WTC11 (cell line): ENCODE measurements around the gene CLEC17A. TPM values are rescaled to one million over a fixed set of nuclear protein-coding genes. Genes with fewer than 3 reads are reported as not detected.

ENCODE experiments used
- ATAC-seq: fragments of 200-7000 bp; cut with Tn5 transposase; 2 replicates; pipeline ENCODE4 v1.10.0; 2021; ENCODE audit warnings: mild to moderate bottlenecking, moderate library complexity
- CTCF ChIA-PET: fragments of 300-600 bp; sonication (Branson Sonifier 250); formaldehyde crosslinking; loops from one replicate; lab custom pipeline; 2021; ENCODE audit warnings: antibody characterized with exemption; lab: Charles Lee
- POLR2A ChIA-PET: fragments of 350-600 bp; sonication (Branson Sonifier 250); formaldehyde crosslinking; loops from one replicate; lab custom pipeline; 2021; ENCODE audit warnings: antibody characterized with exemption; lab: Charles Lee
- DNase-seq: peaks from one replicate; pipeline ENCODE4 v3.0.0; 2021; ENCODE audit warnings: low spot score
- H3K27ac Mint-ChIP-seq: 2 replicates; pipeline ENCODE4 v1.8.0; 2021; ENCODE audit warnings: mixed read lengths
- H3K27me3 Mint-ChIP-seq: 2 replicates; pipeline ENCODE4 v1.8.0; 2021; ENCODE audit warnings: low read depth, mild to moderate bottlenecking, moderate library complexity, mixed read lengths
- H3K36me3 Mint-ChIP-seq: 2 replicates; pipeline ENCODE4 v1.8.0; 2021; ENCODE audit warnings: mixed read lengths
- H3K4me1 Mint-ChIP-seq: 2 replicates; pipeline ENCODE4 v1.8.0; 2022; ENCODE audit warnings: mixed read lengths
- H3K4me3 Mint-ChIP-seq: 2 replicates; pipeline ENCODE4 v1.8.0; 2021; ENCODE audit warnings: mild to moderate bottlenecking, moderate library complexity, mixed read lengths
- H3K9me3 Mint-ChIP-seq: 2 replicates; pipeline ENCODE4 v1.8.0; 2021; ENCODE audit warnings: mixed read lengths
- CTCF ChIP-seq: fragments of 200-600 bp; IDR thresholded peaks from 2 replicates; pipeline ENCODE4 v1.8.0; 2022; ENCODE audit warnings: antibody characterized with exemption
- E2F1 ChIP-seq: sonication (generic); formaldehyde crosslinking; IDR thresholded peaks from 2 replicates; pipeline ENCODE4 v1.8.0; 2022; ENCODE audit warnings: mild to moderate bottlenecking, missing genetic modification reagents
- ERG ChIP-seq: fragments of 250-450 bp; sonication (Bioruptor Pico); IDR thresholded peaks from 2 replicates; pipeline ENCODE4 v1.8.0; 2021; ENCODE audit warnings: mild to moderate bottlenecking
- FOXJ3 ChIP-seq: sonication (generic); formaldehyde crosslinking; IDR thresholded peaks from 2 replicates; pipeline ENCODE4 v1.9.0; 2021; ENCODE audit warnings: missing genetic modification reagents, mild to moderate bottlenecking, borderline replicate concordance
- FOXP1 ChIP-seq: sonication (generic); formaldehyde crosslinking; IDR thresholded peaks from 2 replicates; pipeline ENCODE4 v1.8.0; 2022; ENCODE audit warnings: missing genetic modification reagents, mild to moderate bottlenecking, moderate library complexity, borderline replicate concordance
- FOXP4 ChIP-seq: sonication (generic); formaldehyde crosslinking; IDR thresholded peaks from 2 replicates; pipeline ENCODE4 v1.8.0; 2022; ENCODE audit warnings: mild to moderate bottlenecking, missing genetic modification reagents
- GTF2I ChIP-seq: fragments of 250-450 bp; sonication (Bioruptor Pico); conservative IDR thresholded peaks from 2 replicates; pipeline ENCODE4 v1.4.0; 2021; ENCODE audit warnings: mild to moderate bottlenecking
- HMGA2 ChIP-seq: fragments of 250-450 bp; sonication (Bioruptor Pico); IDR thresholded peaks from 2 replicates; pipeline ENCODE4 v1.4.0; 2021; ENCODE audit warnings: mild to moderate bottlenecking, moderate library complexity
- IRF1 ChIP-seq: sonication (generic); formaldehyde crosslinking; IDR thresholded peaks from 2 replicates; pipeline ENCODE4 v1.8.0; 2023; ENCODE audit warnings: missing genetic modification reagents
- IRF2 ChIP-seq: sonication (generic); formaldehyde crosslinking; IDR thresholded peaks from 2 replicates; pipeline ENCODE4 v1.8.0; 2022; ENCODE audit warnings: low read depth, missing genetic modification reagents, borderline replicate concordance
- KAT7 ChIP-seq: sonication (generic); formaldehyde crosslinking; IDR thresholded peaks from 2 replicates; pipeline ENCODE4 v1.8.1; 2023; ENCODE audit warnings: missing genetic modification reagents, mild to moderate bottlenecking, borderline replicate concordance
- MAX ChIP-seq: sonication (generic); formaldehyde crosslinking; IDR thresholded peaks from 2 replicates; pipeline ENCODE4 v1.8.0; 2022; ENCODE audit warnings: mild to moderate bottlenecking, missing genetic modification reagents
- OVOL2 ChIP-seq: fragments of 250-450 bp; sonication (Bioruptor Pico); IDR thresholded peaks from 2 replicates; pipeline ENCODE4 v1.9.0; 2021; ENCODE audit warnings: mild to moderate bottlenecking, borderline replicate concordance
- PRRX2 ChIP-seq: fragments of 250-450 bp; sonication (Bioruptor Pico); IDR thresholded peaks from 2 replicates; pipeline ENCODE4 v1.8.0; 2021; ENCODE audit warnings: mild to moderate bottlenecking
- TCF7 ChIP-seq: sonication (generic); formaldehyde crosslinking; IDR thresholded peaks from 2 replicates; pipeline ENCODE4 v1.8.0; 2022; ENCODE audit warnings: mild to moderate bottlenecking, low read depth, missing genetic modification reagents, moderate library complexity
- TEAD1 ChIP-seq: sonication (generic); formaldehyde crosslinking; IDR thresholded peaks from 2 replicates; pipeline ENCODE4 v1.8.0; 2022; ENCODE audit warnings: mild to moderate bottlenecking, missing genetic modification reagents
- USF2 ChIP-seq: sonication (generic); formaldehyde crosslinking; IDR thresholded peaks from 2 replicates; pipeline ENCODE4 v1.8.1; 2023; ENCODE audit warnings: mild to moderate bottlenecking, missing genetic modification reagents, moderate library complexity
- ZBTB43 ChIP-seq: sonication (generic); formaldehyde crosslinking; IDR thresholded peaks from 2 replicates; pipeline ENCODE4 v1.8.1; 2023; ENCODE audit warnings: mild to moderate bottlenecking, missing genetic modification reagents
- ZNF121 ChIP-seq: sonication (generic); formaldehyde crosslinking; IDR thresholded peaks from 2 replicates; pipeline ENCODE4 v1.8.0; 2023; ENCODE audit warnings: missing genetic modification reagents
- ZNF232 ChIP-seq: sonication (generic); formaldehyde crosslinking; IDR thresholded peaks from 2 replicates; pipeline ENCODE4 v1.8.0; 2022; ENCODE audit warnings: mild to moderate bottlenecking, missing genetic modification reagents
- ZNF396 ChIP-seq: fragments of 250-450 bp; sonication (Bioruptor Pico); IDR thresholded peaks from 2 replicates; pipeline ENCODE4 v1.8.0; 2021; ENCODE audit warnings: mild to moderate bottlenecking, moderate library complexity, borderline replicate concordance
- ZNF416 ChIP-seq: fragments of 250-450 bp; sonication (Bioruptor Pico); IDR thresholded peaks from 2 replicates; pipeline ENCODE4 v1.9.0; 2021; ENCODE audit warnings: mild to moderate bottlenecking, inconsistent platforms
- total RNA-seq: library from RNA; stranded (reverse); gene quantifications from 3 replicates; pipeline ENCODE4 v1.2.3, GENCODE V29; 2021

Gene CLEC17A
- total RNA-seq, 1 experiment from 2014 or later = not detected

- 0 out of 2 replicates have a peak, but pooled peaks have one; percentile 32 for TF ChIP-seq ZBTB43 (CRISPR knock-in tag)
- TF ChIP-seq OVOL2 (CRISPR knock-in tag) = no peak
- TF ChIP-seq E2F1 (CRISPR knock-in tag) = no peak
- no peak for TF ChIP-seq IRF2 (CRISPR knock-in tag)
- peak; percentile 53; the same call in 1 of the 2 replicates for TF ChIP-seq TEAD1
- TF ChIP-seq TCF7 (CRISPR knock-in tag) = no peak
- TF ChIP-seq MAX (CRISPR knock-in tag) = peak; percentile 73
- TF ChIP-seq PRRX2 (CRISPR knock-in tag) = no peak
- TF ChIP-seq USF2 (CRISPR knock-in tag) = peak; percentile 40; the same call in 1 of the 2 replicates
- TF ChIP-seq FOXP1 (CRISPR knock-in tag) = peak; percentile 33; the same call in 1 of the 2 replicates
- 0 out of 2 replicates have a peak, but pooled peaks have one; percentile 79 for TF ChIP-seq KAT7
- TF ChIP-seq GTF2I (CRISPR knock-in tag) = no peak
- no peak for TF ChIP-seq ZNF396
- 0 out of 2 replicates have a peak, but pooled peaks have one; percentile 18 for TF ChIP-seq CTCF
- no peak for TF ChIP-seq ZNF416 (CRISPR knock-in tag)
- TF ChIP-seq ZNF232 = no peak; the same call in 1 of the 2 replicates
Observed at GRCh38 chr19:14571695-14572490, 11.0 kb upstream of the CLEC17A start, which contains the start of gene NDUFB7 (continued).

- H3K9me3 Mint-ChIP-seq = no peaks in the 10 kb centered on the region
- H3K36me3 Mint-ChIP-seq = peaks cover 2% of the 10 kb centered on the region; the same call in 1 of the 2 replicates
- DNase-seq = no peak
- CTCF ChIA-PET = interaction anchor here (7.4 kb wide), 1 partner anchor 112 kb away, joined by 224 read pairs; the partner anchor contains the start of gene ZNF333
- no peak for TF ChIP-seq HMGA2 (CRISPR knock-in tag)
- no peak for TF ChIP-seq ZNF121 (CRISPR knock-in tag)
- TF ChIP-seq IRF1 (CRISPR knock-in tag) = no peak
- no peak for TF ChIP-seq KAT7
- no peak for TF ChIP-seq FOXJ3 (CRISPR knock-in tag)
- no peak for TF ChIP-seq FOXP4 (CRISPR knock-in tag)
- TF ChIP-seq ERG (CRISPR knock-in tag) = no peak
- H3K27ac Mint-ChIP-seq = no peak overlapping the region
- POLR2A ChIA-PET = no interaction called here
- no peaks in the 10 kb centered on the region; the same call in 1 of the 2 replicates for H3K27me3 Mint-ChIP-seq
- no peak overlapping the region for H3K4me3 Mint-ChIP-seq
- H3K4me1 Mint-ChIP-seq = peaks cover 4% of the 10 kb centered on the region
- ATAC-seq = no peak
Observed at GRCh38 chr19:14575428-14575980, 7.4 kb upstream of the CLEC17A start.
